IPS DF 19.7 (cell line): ENCODE results near the gene RIOK3.
A peak's percentile ranks its signal among the peaks of the same experiment; 100 is the strongest.
"Not testable (repeated sequence)": the region's sequence is repeated elsewhere in the genome, so short reads cannot be mapped to it uniquely, and the experiment has no call there.

Experiments used
- DNase-seq: peaks from one replicate; pipeline ENCODE4 v3.0.0-alpha.2; 2013; ENCODE audit warnings: low read depth, low spot score

Gene RIOK3

GRCh38 chr18:23498117-23498516, 45.0 kb downstream of the RIOK3 start:
- DNase-seq: no peak

GRCh38 chr18:23498877-23499276, 45.8 kb downstream of the RIOK3 start:
- no peak for DNase-seq

- no peak for DNase-seq
Measured at GRCh38 chr18:23499291-23499781, 46.2 kb downstream of the RIOK3 start.

GRCh38 chr18:23501626-23502025, 48.5 kb downstream of the RIOK3 start:
- DNase-seq: no peak

GRCh38 chr18:23502516-23503037, 49.5 kb downstream of the RIOK3 start:
- no peak for DNase-seq

GRCh38 chr18:23503038-23503962, 50.2 kb downstream of the RIOK3 start, which contains the start of gene RMC1:
Gene RMC1 (plus strand): TSS chr18:23503511. CDS start chr18:23503619, 108 bp downstream.
- no peak for DNase-seq

- no peak for DNase-seq
Measured at GRCh38 chr18:23503963-23504344, 50.9 kb downstream of the RIOK3 start.

GRCh38 chr18:23504720-23505119, 51.6 kb downstream of the RIOK3 start:
- no peak for DNase-seq

GRCh38 chr18:23506393-23506792, 53.3 kb downstream of the RIOK3 start:
- DNase-seq: no peak

- not testable (repeated sequence) for DNase-seq
Measured at GRCh38 chr18:23510923-23511322, 57.8 kb downstream of the RIOK3 start.

GRCh38 chr18:23512216-23512615, 59.1 kb downstream of the RIOK3 start:
- DNase-seq: not testable (repeated sequence)

GRCh38 chr18:23512641-23513040, 59.6 kb downstream of the RIOK3 start:
- no peak for DNase-seq

GRCh38 chr18:23515911-23516546, 62.9 kb downstream of the RIOK3 start:
- peak; percentile 72 for DNase-seq

- DNase-seq: no peak
Measured at GRCh38 chr18:23519734-23520133, 66.6 kb downstream of the RIOK3 start.

GRCh38 chr18:23521271-23521670, 68.2 kb downstream of the RIOK3 start:
- DNase-seq: no peak

- no peak for DNase-seq
Measured at GRCh38 chr18:23521907-23522306, 68.8 kb downstream of the RIOK3 start.

GRCh38 chr18:23523429-23524212, 70.5 kb downstream of the RIOK3 start:
- no peak for DNase-seq

GRCh38 chr18:23524213-23524707, 71.2 kb downstream of the RIOK3 start:
- DNase-seq: no peak

GRCh38 chr18:23526501-23527063, 73.5 kb downstream of the RIOK3 start:
- DNase-seq: no peak

GRCh38 chr18:23528580-23529472, 75.7 kb downstream of the RIOK3 start:
- no peak for DNase-seq
